K562 (cell line): ENCODE data around the gene MAGI2. TPM values are rescaled to one million over a fixed set of nuclear protein-coding genes. Genes with fewer than 3 reads are reported as not detected.

Experiments used
- ATAC-seq: fragments of 200-7000 bp; cut with Tn5 transposase; 3 replicates; pipeline ENCODE4 v1.9.1; 2020; ENCODE audit warnings: moderate library complexity
- BruUV-seq: library from RNA; stranded (reverse); fragments of 400-500 nt; replicated peaks from 2 replicates; lab custom pipeline; 2021; lab: Mats Ljungman, UMichigan
- CTCF ChIA-PET: fragments of 300-600 bp; formaldehyde crosslinking; extraction: SDS; loops from one replicate; lab custom pipeline; 2021; ENCODE audit warnings: low intra/inter-chr PET ratio; lab: Yijun Ruan, JAX
- POLR2A ChIA-PET: fragments of 300-600, 350-650 bp; sonication (Branson Sonifier 250); formaldehyde crosslinking; extraction: SDS; loops from one replicate; lab custom pipeline; 2021; ENCODE audit warnings: antibody characterized with exemption, inconsistent platforms; lab: Yijun Ruan, JAX
- DNase-seq, 4 experiments: peaks; one replicate each; pipeline versions ENCODE4 v3.0.0 to v3.0.0-alpha.2; 2011 to 2018; ENCODE audit warnings: low spot score in 3 of 4, mixed read lengths in 3 of 4; ENCODE audit errors: extremely low read depth in 1 of 4
- FAIRE-seq: peaks from 2 replicates; lab custom pipeline; 2011; peaks lifted over from hg19 to GRCh38; lab: Jason Lieb, UNC
- H2AFZ ChIP-seq: 2 replicates; pipeline ENCODE4 v1.6.0; 2011; ENCODE audit warnings: low read depth, low read length, control low read depth, inconsistent platforms
- H3K27ac ChIP-seq: fragments of 200-600 bp; 3 replicates; pipeline ENCODE4 v1.8.0; 2011; ENCODE audit warnings: low read depth, mild to moderate bottlenecking, control low read depth, inconsistent platforms, low read length, moderate library complexity, mixed read lengths; ENCODE audit errors: extremely low read depth
- H3K27me3 ChIP-seq, 2 experiments: fragments of 300-600 bp in 1 of 2; 2 replicates in 1 of 2; 3 replicates in 1 of 2; pipeline versions ENCODE4 v1.6.0 to v1.8.0; 2011; ENCODE audit warnings: inconsistent platforms in 2 of 2, low read length in 2 of 2, mild to moderate bottlenecking in 1 of 2, mixed read lengths in 1 of 2, moderate library complexity in 1 of 2; ENCODE audit not compliant: control insufficient read depth in 2 of 2, insufficient read depth in 2 of 2
- H3K36me3 ChIP-seq: fragments of 300-600 bp; 3 replicates; pipeline ENCODE4 v1.8.0; 2011; ENCODE audit warnings: mild to moderate bottlenecking, low read length, inconsistent platforms; ENCODE audit not compliant: control insufficient read depth, insufficient read depth
- H3K4me1 ChIP-seq, 2 experiments: fragments of 200-600 bp in 1 of 2; replicated peaks in 1 of 2; 2 replicates in 1 of 2; 3 replicates in 1 of 2; pipeline versions ENCODE4 v1.5.1 to v1.8.0; 2011; ENCODE audit warnings: inconsistent platforms in 2 of 2, low read length in 2 of 2, mild to moderate bottlenecking in 1 of 2, mixed read lengths in 1 of 2, moderate library complexity in 1 of 2; ENCODE audit not compliant: control insufficient read depth in 2 of 2, insufficient read depth in 2 of 2
- H3K4me2 ChIP-seq: 2 replicates; pipeline ENCODE4 v1.6.1; 2011; ENCODE audit warnings: low read length, control low read depth, inconsistent platforms, mixed read lengths; ENCODE audit not compliant: insufficient read depth
- H3K4me3 ChIP-seq: fragments of 200-600 bp; sonication (generic), shearing (Covaris generic); 2 replicates; pipeline ENCODE4 v1.5.1; 2016; ENCODE audit warnings: control low read depth, inconsistent platforms
- H3K79me2 ChIP-seq: fragments of 200-600 bp; 3 replicates; pipeline ENCODE4 v1.8.0; 2011; ENCODE audit warnings: low read length, inconsistent platforms; ENCODE audit not compliant: control insufficient read depth, insufficient read depth
- H3K9ac ChIP-seq, 2 experiments: 2 replicates each; pipeline versions ENCODE4 v1.6.0 to v1.6.1; 2011; ENCODE audit warnings: low read depth in 2 of 2, low read length in 2 of 2, control low read depth in 1 of 2, inconsistent platforms in 1 of 2, mild to moderate bottlenecking in 1 of 2, mixed read lengths in 1 of 2; ENCODE audit not compliant: insufficient read depth in 1 of 2
- H3K9me1 ChIP-seq: one replicate; pipeline ENCODE4 v1.6.0; 2011; ENCODE audit warnings: inconsistent platforms, mild to moderate bottlenecking, low read length, moderate library complexity; ENCODE audit not compliant: control insufficient read depth, insufficient read depth
- H3K9me3 ChIP-seq: replicated peaks from 2 replicates; pipeline ENCODE4 v1.5.1; 2011; ENCODE audit warnings: low read depth, low read length, inconsistent platforms; ENCODE audit not compliant: control insufficient read depth, insufficient read depth
- H4K20me1 ChIP-seq: replicated peaks from 2 replicates; pipeline ENCODE4 v1.6.1; 2011; ENCODE audit warnings: low read length, inconsistent platforms, mixed read lengths; ENCODE audit not compliant: control insufficient read depth, insufficient read depth
- CREBBP ChIP-seq: IDR thresholded peaks from one replicate; pipeline ENCODE4 v1.6.1; 2012; ENCODE audit warnings: low read depth, mild to moderate bottlenecking, control low read depth, inconsistent platforms, low read length
- EP300 ChIP-seq: IDR thresholded peaks from 2 replicates; pipeline ENCODE4 v1.6.1; 2012; ENCODE audit warnings: low read length, improper control_type of control experiment
- MXI1 ChIP-seq: IDR thresholded peaks from 2 replicates; pipeline ENCODE4 v1.6.1; 2011; ENCODE audit warnings: low read depth, mild to moderate bottlenecking, improper control_type of control experiment, low read length
- NR4A1 ChIP-seq, 2 experiments: fragments of 250-450 bp in 1 of 2; fragments of 450-650 bp in 1 of 2; sonication (Bioruptor Pico) in 1 of 2; IDR thresholded peaks; 2 replicates each; pipeline versions ENCODE4 v1.4.0 to v1.6.1; 2016 to 2020; ENCODE audit warnings: mild to moderate bottlenecking in 2 of 2, missing compliant biosample characterization in 1 of 2, missing genetic modification characterization in 1 of 2, moderate library complexity in 1 of 2
- PHF8 ChIP-seq: fragments of 200-600 bp; sonication (generic); IDR thresholded peaks from 2 replicates; pipeline ENCODE4 v1.6.1; 2012; ENCODE audit warnings: mixed run types, mild to moderate bottlenecking, inconsistent platforms, low read length, moderate library complexity, borderline replicate concordance
- RAD51 ChIP-seq: fragments of 450-650 bp; IDR thresholded peaks from 2 replicates; pipeline ENCODE4 v1.7.1; 2016; ENCODE audit warnings: low read depth, mild to moderate bottlenecking, borderline replicate concordance
- TSC22D4 ChIP-seq: fragments of 450-650 bp; IDR thresholded peaks from 2 replicates; pipeline ENCODE4 v1.6.1; 2016; ENCODE audit warnings: missing genetic modification characterization, missing biosample characterization, control low read depth
- ZFP1 ChIP-seq: fragments of 450-650 bp; formaldehyde crosslinking; IDR thresholded peaks from 2 replicates; pipeline ENCODE4 v1.4.0; 2020; ENCODE audit warnings: mild to moderate bottlenecking, mixed read lengths
- ZSCAN29 ChIP-seq: fragments of 450-650 bp; IDR thresholded peaks from 2 replicates; pipeline ENCODE4 v1.6.1; 2017
- WGBS: fragments of 100-300 bp; shearing (Covaris generic); methylation state at CpG from one replicate; pipeline ENCODE4 v1.1.6; 2016; ENCODE audit warnings: low coverage, mixed read lengths; ENCODE audit not compliant: insufficient coverage; ENCODE audit errors: missing lambda C conversion rate; 5-methylcytosine and 5-hydroxymethylcytosine counted together
- in situ Hi-C: fragments of 300-500 bp; cut with MboI; formaldehyde crosslinking; loops from 4 replicates; pipeline ENCODE4 v1.15.0; 2018; ENCODE audit warnings: inconsistent platforms, mixed read lengths
- intact Hi-C: fragments of 100-400 bp; cut with micrococcal nuclease; formaldehyde crosslinking; loops from 2 replicates; pipeline ENCODE4 v1.14.2; 2022
- polyA plus RNA-seq, 8 experiments: library from polyadenylated mRNA; depleted of rRNA in 4 of 8; stranded (reverse) in 5 of 8; unstranded in 3 of 8; fragments of >200 nt; fragmentation: Nextera tagmentation in 2 of 8; fragmentation: Illumina TruSeq in 1 of 8; extraction: Ambion mirVana in 2 of 8; extraction: Trizol in 1 of 8; gene quantifications; 2 replicates each; pipeline versions ENCODE4 v1.2.1 to v1.2.3, GENCODE V29; 2011 to 2014; ENCODE audit warnings: inconsistent platforms in 1 of 8, missing spikeins in 1 of 8
- total RNA-seq, 7 experiments: library from RNA; depleted of rRNA in 6 of 7; stranded (reverse); fragments of >200 nt in 6 of 7; fragmentation: Illumina TruSeq in 2 of 7; extraction: Trizol in 2 of 7; gene quantifications; 2 replicates each; pipeline versions ENCODE4 v1.2.1 to v1.2.3, GENCODE V29; 2011 to 2021; ENCODE audit warnings: low replicate concordance in 1 of 7

Gene MAGI2
- total and polyA plus RNA-seq, 9 of the 15 experiments (the other 6 are each of a cell fraction or from before 2014, with no cell fraction given) = 0.27 to 1.4 (median 0.70) TPM

DNA sequence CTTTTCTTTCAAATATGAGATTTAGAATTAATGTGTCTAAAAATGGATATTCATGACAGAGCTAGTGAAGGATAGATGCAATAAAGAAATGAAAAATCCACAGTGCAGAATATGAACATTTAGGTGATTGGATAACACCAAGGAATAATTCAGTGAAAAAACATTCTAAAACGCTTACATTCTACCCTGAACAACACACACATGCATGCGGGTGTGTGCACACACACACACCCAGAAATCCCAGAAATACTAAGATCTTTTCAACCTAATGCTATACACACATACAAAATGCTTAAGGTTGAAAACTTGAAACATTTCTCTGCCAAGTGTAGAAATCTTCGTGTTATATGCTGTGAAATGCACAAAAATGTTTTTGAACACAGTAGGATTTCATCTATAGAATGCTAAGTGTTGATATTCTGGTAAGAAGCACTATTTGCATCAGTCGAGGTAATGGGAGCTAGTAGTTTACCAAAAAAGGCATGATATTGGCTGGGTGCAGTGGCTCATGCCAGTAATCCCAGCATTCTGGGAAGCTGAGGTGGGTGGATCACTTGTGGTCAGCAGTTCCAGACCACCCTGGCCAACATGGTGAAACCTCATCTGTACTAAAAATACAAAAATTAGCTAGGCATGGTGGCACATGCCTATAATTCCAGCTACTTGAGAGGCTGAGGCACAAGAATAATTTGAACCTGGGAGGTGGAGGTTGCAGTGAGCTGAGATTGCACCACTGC, 1054.3 kb downstream of the MAGI2 start:
- 0% methylated on average over 4 of the region's 4 CpGs for WGBS
- Histone ChIP-seq H3K9ac (no peak overlapping the region), H4K20me1 (no peaks in the 10 kb centered on the region), H2AFZ (no peak overlapping the region), H3K9me1 (no peaks in the 10 kb centered on the region), H3K27me3 (no peaks in the 10 kb centered on the region), H3K36me3 (no peaks in the 10 kb centered on the region), H3K9me3 (no peaks in the 10 kb centered on the region), H3K27ac (no peak overlapping the region), H3K4me2 (no peak overlapping the region), H3K4me1 (no peaks in the 10 kb centered on the region), H3K4me3 (no peak overlapping the region), H3K79me2 (no peaks in the 10 kb centered on the region)
- ATAC-seq (no peak), DNase-seq (no peak), FAIRE-seq (no peak)
- no TSS peak for BruUV-seq
- in situ Hi-C loops = no loop called here
- TF ChIP-seq ZFP1 (CRISPR knock-in tag) (no peak), RAD51 (no peak), TSC22D4 (tag) (no peak), NR4A1 (CRISPR knock-in tag; IDR thresholded peaks at IDR 0.05) (no peak), NR4A1 (tag; IDR thresholded peaks at IDR 0.05) (no peak), EP300 (no peak), CREBBP (no peak), PHF8 (no peak), ZSCAN29 (no peak), MXI1 (no peak)
- intact Hi-C loops = no loop called here
- ChIA-PET POLR2A (no interaction called here), CTCF (no interaction called here)
